ENCODE measurements around the gene SPINK4.
A peak's percentile ranks its signal among the peaks of the same experiment; 100 is the strongest.

Gene SPINK4

GRCh38 chr9:33229359-33230114 is 10.4 kb upstream of the SPINK4 start:
- DNase-seq, result no peak

- no peak for DNase-seq
These were observed 9.0 kb upstream of the SPINK4 start for GRCh38 chr9:33230756-33231622.

GRCh38 chr9:33231623-33231942 is 8.4 kb upstream of the SPINK4 start:
- no peak for DNase-seq

GRCh38 chr9:33232815-33233214 is 7.2 kb upstream of the SPINK4 start:
- no peak for DNase-seq

GRCh38 chr9:33233626-33234342 is 6.2 kb upstream of the SPINK4 start:
- no peak for DNase-seq

GRCh38 chr9:33234511-33235467 is 5.2 kb upstream of the SPINK4 start:
- no peak for DNase-seq

GRCh38 chr9:33236571-33236970 is 3.4 kb upstream of the SPINK4 start:
- no peak for DNase-seq

- no peak for DNase-seq
These were observed 1.3 kb downstream of the SPINK4 start for GRCh38 chr9:33241298-33241697.

GRCh38 chr9:33242609-33243134 is 2.7 kb downstream of the SPINK4 start:
- no peak for DNase-seq

- peak; percentile 7 to 32 for DNase-seq
These were observed 4.3 kb downstream of the SPINK4 start for GRCh38 chr9:33244137-33244784.

- no peak for DNase-seq
These were observed 5.4 kb downstream of the SPINK4 start for GRCh38 chr9:33245341-33245740.

GRCh38 chr9:33246269-33246860 is 6.4 kb downstream of the SPINK4 start:
- DNase-seq, result no peak

GRCh38 chr9:33248606-33249005 is 8.6 kb downstream of the SPINK4 start:
- no peak for DNase-seq

- DNase-seq, result no peak
These were observed 9.2 kb downstream of the SPINK4 start for GRCh38 chr9:33249087-33249658.

- DNase-seq, result no peak
These were observed 10.0 kb downstream of the SPINK4 start for GRCh38 chr9:33249983-33250382.

- peak; percentile 51 to 81 for DNase-seq
These were observed 10.6 kb downstream of the SPINK4 start for GRCh38 chr9:33250458-33250995.

GRCh38 chr9:33254211-33254610 is 14.2 kb downstream of the SPINK4 start:
- DNase-seq, result no peak

- no peak for DNase-seq
These were observed 15.0 kb downstream of the SPINK4 start for GRCh38 chr9:33255014-33255413.

- DNase-seq, result no peak
These were observed 15.5 kb downstream of the SPINK4 start for GRCh38 chr9:33255471-33255870.

- DNase-seq, result no peak
These were observed 16.3 kb downstream of the SPINK4 start for GRCh38 chr9:33256236-33256635.

- DNase-seq, result no peak
These were observed 17.3 kb downstream of the SPINK4 start for GRCh38 chr9:33257276-33257675.
